IMR-90 (cell line): ENCODE measurements around the gene PTBP2. TPM values are rescaled to one million over a fixed set of nuclear protein-coding genes. Genes with fewer than 3 reads are reported as not detected.
"Not testable (repeated sequence)": the region's sequence is repeated elsewhere in the genome, so short reads cannot be mapped to it uniquely, and the experiment has no call there.

Experiments used
- ATAC-seq: fragments of 200-7000 bp; cut with Tn5 transposase; 2 replicates; pipeline ENCODE4 v1.9.1; 2020; ENCODE audit warnings: low read depth, mild to moderate bottlenecking, moderate library complexity
- BruUV-seq: library from RNA; stranded (reverse); fragments of 400-500 nt; replicated peaks from 2 replicates; lab custom pipeline; 2021; lab: Mats Ljungman, UMichigan
- CTCF ChIA-PET: fragments of 300-600 bp; formaldehyde crosslinking; extraction: SDS; loops from one replicate; lab custom pipeline; 2021; ENCODE audit warnings: antibody characterized with exemption; lab: Yijun Ruan, JAX
- POLR2A ChIA-PET: fragments of 300-600 bp; sonication (Branson Sonifier 250); formaldehyde crosslinking; loops from one replicate; lab custom pipeline; 2022; ENCODE audit warnings: antibody characterized with exemption; ENCODE audit not compliant: unreplicated experiment; lab: Charles Lee
- DNase-seq: peaks from one replicate; pipeline ENCODE4 v3.0.0; 2013
- H2AFZ ChIP-seq: replicated peaks from 2 replicates; pipeline ENCODE3; 2013; ENCODE audit warnings: low read length, mild to moderate bottlenecking; ENCODE audit not compliant: poor library complexity
- H2AK5ac ChIP-seq: 2 replicates; pipeline ENCODE4 v1.6.1; 2013; ENCODE audit warnings: low read depth, low read length, inconsistent platforms
- H2AK9ac ChIP-seq: replicated peaks from 2 replicates; pipeline ENCODE3; 2013; ENCODE audit warnings: mild to moderate bottlenecking, low read depth, low read length, moderate library complexity; ENCODE audit not compliant: poor library complexity
- H2BK120ac ChIP-seq: 2 replicates; pipeline ENCODE4 v1.6.1; 2013; ENCODE audit warnings: low read depth, low read length, inconsistent platforms
- H2BK15ac ChIP-seq: 3 replicates; pipeline ENCODE4 v1.6.1; 2013; ENCODE audit warnings: low read depth, low read length, inconsistent platforms
- H2BK20ac ChIP-seq: 2 replicates; pipeline ENCODE4 v1.6.1; 2013; ENCODE audit warnings: low read depth, mild to moderate bottlenecking, inconsistent platforms, low read length, moderate library complexity
- H2BK5ac ChIP-seq: 2 replicates; pipeline ENCODE4 v1.6.1; 2013; ENCODE audit warnings: mild to moderate bottlenecking, low read depth, low read length, inconsistent platforms; ENCODE audit not compliant: poor library complexity, severe bottlenecking
- H3K14ac ChIP-seq: replicated peaks from 2 replicates; pipeline ENCODE4 v1.6.1; 2013; ENCODE audit warnings: low read depth, low read length, inconsistent platforms
- H3K18ac ChIP-seq: 2 replicates; pipeline ENCODE4 v1.6.1; 2013; ENCODE audit warnings: low read depth, low read length, control low read depth
- H3K23ac ChIP-seq: 2 replicates; pipeline ENCODE4 v1.6.1; 2013; ENCODE audit warnings: low read depth, low read length, inconsistent platforms
- H3K27ac ChIP-seq: 2 replicates; pipeline ENCODE4 v1.5.1; 2013; ENCODE audit warnings: mild to moderate bottlenecking, control low read depth, low read length; ENCODE audit not compliant: insufficient read depth
- H3K27me3 ChIP-seq: 2 replicates; pipeline ENCODE4 v1.6.1; 2013; ENCODE audit warnings: low read length; ENCODE audit not compliant: control insufficient read depth, insufficient read depth
- H3K36me3 ChIP-seq: 2 replicates; pipeline ENCODE4 v1.6.1; 2013; ENCODE audit warnings: low read length, mixed read lengths; ENCODE audit not compliant: control insufficient read depth, insufficient read depth
- H3K4ac ChIP-seq: 2 replicates; pipeline ENCODE4 v1.6.1; 2013; ENCODE audit warnings: low read depth, low read length, inconsistent platforms
- H3K4me1 ChIP-seq: 2 replicates; pipeline ENCODE4 v1.6.1; 2013; ENCODE audit warnings: low read length, mixed read lengths; ENCODE audit not compliant: control insufficient read depth, insufficient read depth
- H3K4me2 ChIP-seq: 2 replicates; pipeline ENCODE4 v1.6.1; 2013; ENCODE audit warnings: low read depth, mild to moderate bottlenecking, control low read depth, low read length, moderate library complexity
- H3K4me3 ChIP-seq: 2 replicates; pipeline ENCODE4 v1.5.1; 2013; ENCODE audit warnings: low read depth, mild to moderate bottlenecking, control low read depth, low read length, moderate library complexity; ENCODE audit not compliant: insufficient read depth
- H3K56ac ChIP-seq: 2 replicates; pipeline ENCODE4 v1.6.1; 2013; ENCODE audit warnings: low read length, inconsistent platforms; ENCODE audit not compliant: insufficient read depth; ENCODE audit errors: extremely low read depth
- H3K79me1 ChIP-seq, 2 experiments: 2 replicates each; pipeline ENCODE4 v1.6.1; 2013; ENCODE audit warnings: low read length in 2 of 2, inconsistent platforms in 1 of 2, low read depth in 1 of 2
- H3K9ac ChIP-seq: 2 replicates; pipeline ENCODE4 v1.6.1; 2013; ENCODE audit warnings: low read depth, low read length, control low read depth
- H3K9me1 ChIP-seq: 2 replicates; pipeline ENCODE4 v1.6.1; 2013; ENCODE audit warnings: low read length, inconsistent platforms; ENCODE audit not compliant: insufficient read depth
- H3K9me3 ChIP-seq: 2 replicates; pipeline ENCODE4 v1.6.1; 2013; ENCODE audit warnings: low read length; ENCODE audit not compliant: control insufficient read depth, insufficient read depth
- H4K20me1 ChIP-seq: 2 replicates; pipeline ENCODE4 v1.6.1; 2013; ENCODE audit warnings: low read length, inconsistent platforms; ENCODE audit not compliant: insufficient read depth
- H4K5ac ChIP-seq: 2 replicates; pipeline ENCODE4 v1.6.1; 2013; ENCODE audit warnings: mild to moderate bottlenecking, low read depth, low read length, control low read depth
- H4K8ac ChIP-seq, 2 experiments: 2 replicates each; pipeline ENCODE4 v1.6.1; 2013; ENCODE audit warnings: low read depth in 2 of 2, low read length in 2 of 2, control low read depth in 1 of 2, inconsistent platforms in 1 of 2
- H4K91ac ChIP-seq: 2 replicates; pipeline ENCODE4 v1.6.1; 2013; ENCODE audit warnings: low read depth, low read length, inconsistent platforms; ENCODE audit not compliant: insufficient read depth
- CHD1 ChIP-seq: IDR thresholded peaks from 2 replicates; pipeline ENCODE4 v1.6.1; 2012; ENCODE audit warnings: low read depth, low read length, improper control_type of control experiment
- NFE2L2 ChIP-seq: fragments of 150-350 bp; IDR thresholded peaks from 2 replicates; pipeline ENCODE4 v1.6.1; 2016; ENCODE audit warnings: low read depth, mild to moderate bottlenecking, low read length
- POLR2A ChIP-seq: IDR thresholded peaks from 2 replicates; pipeline ENCODE4 v1.6.1; 2012; ENCODE audit warnings: mild to moderate bottlenecking, low read depth, low read length
- RAD21 ChIP-seq: IDR thresholded peaks from 2 replicates; pipeline ENCODE4 v1.6.1; 2012; ENCODE audit warnings: low read length, improper control_type of control experiment
- RCOR1 ChIP-seq: IDR thresholded peaks from 2 replicates; pipeline ENCODE4 v1.6.1; 2012; ENCODE audit warnings: mild to moderate bottlenecking, low read length, improper control_type of control experiment; ENCODE audit not compliant: insufficient replicate concordance
- RFX5 ChIP-seq: IDR thresholded peaks from 2 replicates; pipeline ENCODE4 v1.8.0; 2012; ENCODE audit warnings: low read depth, mild to moderate bottlenecking, low read length, moderate library complexity
- WGBS, 2 experiments: methylation state at CpG; one replicate each; pipeline versions ENCODE4 v1.1.5 to v1.1.7; 2013; ENCODE audit warnings: missing lambda C conversion rate in 2 of 2; ENCODE audit not compliant: insufficient read length in 1 of 2; ENCODE audit errors: extremely low coverage in 2 of 2; 5-methylcytosine and 5-hydroxymethylcytosine counted together
- dilution Hi-C: fragments of 300-500 bp; cut with HindIII; formaldehyde crosslinking; loops from one replicate; pipeline ENCODE4 v1.14.3; 2018; ENCODE audit warnings: low sequenced_read_pairs; ENCODE audit not compliant: unreplicated experiment
- in situ Hi-C: fragments of 300-500 bp; cut with MboI; formaldehyde crosslinking; loops from 3 replicates; pipeline ENCODE4 v1.14.3; 2019; ENCODE audit warnings: low sequenced_read_pairs, inconsistent platforms, mixed read lengths
- intact Hi-C: fragments of 100-400 bp; cut with micrococcal nuclease; formaldehyde crosslinking; loops from 2 replicates; pipeline ENCODE4 v1.10.0; 2022
- polyA plus RNA-seq, 3 experiments: library from polyadenylated mRNA; depleted of rRNA; stranded (reverse); fragments of >200 nt; gene quantifications; 2 replicates each; pipeline ENCODE4 v1.2.3, GENCODE V29; 2012; ENCODE audit warnings: low replicate concordance in 1 of 3
- total RNA-seq: library from RNA; depleted of rRNA; stranded (reverse); fragments of >200 nt; gene quantifications from 2 replicates; pipeline ENCODE4 v1.2.3, GENCODE V29; 2012

Gene PTBP2
- total and polyA plus RNA-seq, 2 of the 4 experiments (the other 2 are of a cell fraction): 9.7 to 37.8 TPM

DNA sequence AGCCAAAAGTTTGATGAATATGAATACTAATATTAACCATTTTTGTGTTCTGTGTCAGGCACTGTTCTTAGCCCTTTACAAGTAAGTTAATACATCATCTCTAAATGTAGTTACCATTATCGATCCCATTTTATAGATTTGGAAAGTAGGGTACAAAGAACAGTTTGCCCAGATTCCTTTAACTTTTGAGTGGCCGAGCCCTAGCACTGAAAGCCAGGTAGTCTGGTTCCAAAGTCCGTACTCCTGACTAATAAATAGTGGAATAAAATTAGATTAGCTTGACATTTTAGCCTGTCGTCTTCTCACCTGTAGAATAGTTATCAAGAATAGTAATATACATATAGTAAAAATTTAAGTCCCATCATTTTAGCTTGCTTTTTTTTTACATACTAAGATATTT lies 70.6 kb downstream of the PTBP2 start:
- in situ Hi-C loops: no loop called here
- Histone ChIP-seq H2BK20ac (no peak overlapping the region), H3K27me3 (no peaks in the 10 kb centered on the region), H4K5ac (no peak overlapping the region), H3K14ac (no peak overlapping the region), H3K4me2 (no peak overlapping the region), H3K27ac (no peak overlapping the region), H2BK15ac (no peak overlapping the region), H3K4me1 (0 out of 2 replicates have a peak, but pooled peaks cover 2% of the 10 kb centered on the region), H3K9me1 (no peaks in the 10 kb centered on the region), H4K20me1 (no peaks in the 10 kb centered on the region), H2BK5ac (no peak overlapping the region), H2AK9ac (no peak overlapping the region), H3K79me1 (peaks cover 0 to 10% of the 10 kb centered on the region in 2 experiments; a peak in 3 of 4 replicates), H3K9me3 (no peaks in the 10 kb centered on the region), H3K9ac (no peak overlapping the region), H3K23ac (no peak overlapping the region), H4K91ac (no peak overlapping the region), H2AFZ (no peak overlapping the region), H3K4ac (no peak overlapping the region), H3K56ac (no peak overlapping the region), H2BK120ac (no peak overlapping the region), H3K18ac (no peak overlapping the region), H2AK5ac (no peak overlapping the region), H3K4me3 (no peak overlapping the region), H4K8ac (no peak overlapping the region), H3K36me3 (peaks cover 6% of the 10 kb centered on the region; the same call in 1 of the 2 replicates)
- TF ChIP-seq POLR2A (no peak), RAD21 (no peak), CHD1 (no peak), RCOR1 (no peak), NFE2L2 (no peak), RFX5 (no peak)
- CTCF ChIA-PET: no interaction called here
- DNase-seq (no peak), ATAC-seq (no peak)
- POLR2A ChIA-PET: no interaction called here
- intact Hi-C loops: no loop called here
- dilution Hi-C loops: no loop called here
- WGBS, 2 experiments: no CpG with 5 or more reads among the region's 4 CpGs
- no TSS peak for BruUV-seq

DNA sequence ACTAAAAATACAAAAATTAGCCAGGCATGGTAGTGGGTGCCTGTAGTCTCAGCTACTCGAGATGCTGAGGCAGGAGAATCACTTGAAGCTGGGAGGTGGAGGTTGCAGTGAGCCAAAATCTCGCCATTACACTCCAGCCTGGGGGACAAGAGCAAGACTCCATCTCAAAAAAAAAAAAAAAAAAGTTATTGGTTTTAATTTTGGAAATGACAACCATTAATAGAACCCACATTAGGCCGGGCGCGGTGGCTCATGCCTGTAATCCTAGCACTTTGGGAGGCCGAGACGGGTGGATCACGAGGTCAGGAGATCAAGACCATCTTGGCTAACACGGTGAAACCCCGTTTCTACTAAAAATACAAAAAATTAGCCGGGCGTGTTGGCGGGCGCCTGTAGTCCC lies 80.1 kb downstream of the PTBP2 start:
- H3K9me1 ChIP-seq, H3K4me3 ChIP-seq, H4K8ac ChIP-seq, H2BK120ac ChIP-seq, in situ Hi-C loops, H4K91ac ChIP-seq, H2AK9ac ChIP-seq, H2AFZ ChIP-seq, H2AK5ac ChIP-seq, ATAC-seq, H3K23ac ChIP-seq, H3K4ac ChIP-seq, H3K56ac ChIP-seq, H3K9me3 ChIP-seq, H3K9ac ChIP-seq, H2BK15ac ChIP-seq, CTCF ChIA-PET, dilution Hi-C loops, DNase-seq, POLR2A ChIA-PET, intact Hi-C loops, H3K27ac ChIP-seq, H3K18ac ChIP-seq, H3K14ac ChIP-seq, H2BK20ac ChIP-seq, H3K4me1 ChIP-seq, H2BK5ac ChIP-seq, BruUV-seq, H4K20me1 ChIP-seq, H4K5ac ChIP-seq, H3K27me3 ChIP-seq, H3K4me2 ChIP-seq: not testable (repeated sequence)
- H3K36me3 ChIP-seq: peaks cover 14% of the 10 kb centered on the region
- no CpG with 5 or more reads among the region's 14 CpGs for WGBS, 2 experiments
- H3K79me1 ChIP-seq: peaks cover 9 to 20% of the 10 kb centered on the region in 2 experiments
